ENCODE data around the gene DNAAF8. TPM values are rescaled to one million over a fixed set of nuclear protein-coding genes. Genes with fewer than 3 reads are reported as not detected.

DNAAF8 gene
- total and polyA plus RNA-seq, 12 donors, result 0.30 to 3.3 (median 1.5) TPM

GRCh38 chr16:4787627-4788482 is 53.5 kb downstream of the DNAAF8 start, which contains the start of gene SEPTIN12:
SEPTIN12 (minus strand) TSS chr16:4788345; CDS start chr16:4787645, 700 bp downstream.
- no peaks in the 10 kb centered on the region for H3K4me1 ChIP-seq (replicated peaks in 1 of 2)
- H3K27me3 ChIP-seq, result no peaks in the 10 kb centered on the region
- no peaks in the 10 kb centered on the region for H3K9me3 ChIP-seq (replicated peaks in 1 of 3)
- intact Hi-C loops (cut with DNase I), result no loop called here
- H3K4me3 ChIP-seq, result no peak within 1 kb of the TSS
- whole genome bisulfite sequencing, 4 donors, result 53 to 63% (median 57%) methylated on average over 8 to 14 of the region's 14 CpGs
- TF ChIP-seq CTCF (IDR thresholded peaks at IDR 0.05) (no peak), POLR2A (IDR thresholded peaks at IDR 0.05) (no peak)
- no peak within 1 kb of the TSS for H3K27ac ChIP-seq
- DNase-seq, result no peak
- no peaks in the 10 kb centered on the region for H3K36me3 ChIP-seq (replicated peaks in 1 of 2)

GRCh38 chr16:4788489-4788889 is 54.2 kb downstream of the DNAAF8 start:
- 73 to 82% (median 79%) methylated on average over 6 to 9 of the region's 9 CpGs for WGBS, 4 donors
- TF ChIP-seq CTCF (IDR thresholded peaks at IDR 0.05) (no peak), POLR2A (IDR thresholded peaks at IDR 0.05) (no peak)
- Histone ChIP-seq H3K27ac (no peak overlapping the region), H3K9me3 (replicated peaks in 1 of 3) (no peaks in the 10 kb centered on the region), H3K36me3 (replicated peaks in 1 of 2) (no peaks in the 10 kb centered on the region), H3K4me1 (replicated peaks in 1 of 2) (no peaks in the 10 kb centered on the region), H3K27me3 (no peaks in the 10 kb centered on the region), H3K4me3 (no peak overlapping the region)
- DNase-seq, result no peak
- intact Hi-C loops (cut with DNase I), result no loop called here

GRCh38 chr16:4788910-4789309 is 54.6 kb downstream of the DNAAF8 start:
- no peaks in the 10 kb centered on the region for H3K27me3 ChIP-seq
- H3K9me3 ChIP-seq (replicated peaks in 1 of 3), result no peaks in the 10 kb centered on the region
- no peak overlapping the region for H3K4me3 ChIP-seq
- 88 to 95% (median 92%) methylated on average over 7 of the region's 7 CpGs for WGBS, 4 donors
- no peaks in the 10 kb centered on the region for H3K4me1 ChIP-seq (replicated peaks in 1 of 2)
- intact Hi-C loops (cut with DNase I), result no loop called here
- no peaks in the 10 kb centered on the region for H3K36me3 ChIP-seq (replicated peaks in 1 of 2)
- no peak for DNase-seq
- TF ChIP-seq POLR2A (IDR thresholded peaks at IDR 0.05) (no peak), CTCF (IDR thresholded peaks at IDR 0.05) (no peak)
- H3K27ac ChIP-seq, result no peak overlapping the region

GRCh38 chr16:4790261-4790660 is 55.9 kb downstream of the DNAAF8 start:
- H3K27me3 ChIP-seq, result no peaks in the 10 kb centered on the region
- intact Hi-C loops (cut with DNase I), result no loop called here
- DNase-seq, result no peak
- no peaks in the 10 kb centered on the region for H3K4me1 ChIP-seq (replicated peaks in 1 of 2)
- TF ChIP-seq POLR2A (IDR thresholded peaks at IDR 0.05) (no peak), CTCF (IDR thresholded peaks at IDR 0.05) (no peak)
- no peaks in the 10 kb centered on the region for H3K36me3 ChIP-seq (replicated peaks in 1 of 2)
- 84 to 90% (median 88%) methylated on average over 8 to 10 of the region's 10 CpGs for WGBS, 4 donors
- H3K27ac ChIP-seq, result no peak overlapping the region
- no peaks in the 10 kb centered on the region for H3K9me3 ChIP-seq (replicated peaks in 1 of 3)
- H3K4me3 ChIP-seq, result no peak overlapping the region

All from adrenal gland (tissue), 12 donors.